Measurements from ENCODE around the gene CARD9. TPM values are rescaled to one million over a fixed set of nuclear protein-coding genes. Genes with fewer than 3 reads are reported as not detected.

CARD9 gene
- total RNA-seq, 1 experiment from 2014 or later = 1.1 TPM

DNA sequence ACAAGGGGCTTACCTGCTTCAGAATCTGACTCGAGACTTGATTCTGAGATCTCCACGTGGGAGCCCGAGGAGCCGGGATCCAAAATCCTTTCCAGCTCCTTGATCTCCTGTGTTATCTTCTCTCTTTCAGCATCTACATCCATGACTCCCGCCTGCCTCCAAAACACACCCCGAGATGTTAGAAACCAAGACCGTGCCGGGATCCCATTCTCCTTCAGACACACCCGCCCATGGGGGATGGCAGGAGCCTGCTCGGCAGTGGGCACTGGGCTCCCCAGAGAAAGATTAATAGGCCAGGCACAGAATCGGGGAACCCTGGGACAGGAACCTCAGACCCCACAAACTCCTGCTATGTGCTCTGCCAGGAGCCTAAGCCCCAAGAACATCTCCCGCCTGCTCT lies 24.8 kb upstream of the CARD9 start:
- CTCF ChIA-PET = interaction anchor here (1.4 kb wide), 1 partner anchor 52 kb away, joined by 3 read pairs; no protein-coding TSS in a partner anchor

DNA sequence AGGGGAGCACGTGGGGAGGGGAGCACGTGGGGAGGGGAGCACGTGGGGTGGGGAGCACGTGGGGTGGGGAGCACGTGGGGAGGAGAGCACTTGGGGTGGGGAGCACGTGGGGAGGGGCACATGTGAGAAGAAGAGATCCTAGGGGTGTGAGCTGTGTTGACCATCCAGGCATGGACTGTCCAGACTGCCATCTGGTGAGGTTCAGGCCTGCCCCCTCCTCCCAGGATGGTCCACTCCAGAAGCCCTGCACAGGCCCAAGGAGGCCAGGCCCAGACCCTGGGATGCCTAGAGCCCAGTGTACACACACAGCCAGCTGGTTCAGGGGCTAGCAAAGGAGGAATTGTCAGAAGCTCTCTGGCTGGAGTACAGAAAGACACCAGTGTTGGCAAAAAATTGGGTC lies 24.2 kb upstream of the CARD9 start:
- intact Hi-C loops (cut with micrococcal nuclease) = no loop called here
- H3K79me2 ChIP-seq (ENCODE audit: low read length) = peaks cover 23% of the 10 kb centered on the region
- H3K9ac ChIP-seq (ENCODE audit: low read length) = no peak overlapping the region
- CTCF ChIA-PET = no interaction called here
- H3K27me3 ChIP-seq (ENCODE audit: low read length) = no peaks in the 10 kb centered on the region
- POLR2A ChIA-PET (ENCODE audit: unreplicated experiment) = no interaction called here
- H3K9me3 ChIP-seq (ENCODE audit: low read length) = no peaks in the 10 kb centered on the region
- no TSS peak for BruUV-seq (replicated peaks)
- peaks cover 7% of the 10 kb centered on the region for H3K36me3 ChIP-seq (ENCODE audit: low read depth, low read length)
- H4K20me1 ChIP-seq (ENCODE audit: low read length) = no peaks in the 10 kb centered on the region
- no peak overlapping the region for H3K4me2 ChIP-seq (ENCODE audit: low read length)
- DNase-seq (no peak), ATAC-seq (no peak)
- no peaks in the 10 kb centered on the region for H3F3A ChIP-seq (ENCODE audit: low read length, unreplicated experiment)
- TF ChIP-seq, protein P1, sequence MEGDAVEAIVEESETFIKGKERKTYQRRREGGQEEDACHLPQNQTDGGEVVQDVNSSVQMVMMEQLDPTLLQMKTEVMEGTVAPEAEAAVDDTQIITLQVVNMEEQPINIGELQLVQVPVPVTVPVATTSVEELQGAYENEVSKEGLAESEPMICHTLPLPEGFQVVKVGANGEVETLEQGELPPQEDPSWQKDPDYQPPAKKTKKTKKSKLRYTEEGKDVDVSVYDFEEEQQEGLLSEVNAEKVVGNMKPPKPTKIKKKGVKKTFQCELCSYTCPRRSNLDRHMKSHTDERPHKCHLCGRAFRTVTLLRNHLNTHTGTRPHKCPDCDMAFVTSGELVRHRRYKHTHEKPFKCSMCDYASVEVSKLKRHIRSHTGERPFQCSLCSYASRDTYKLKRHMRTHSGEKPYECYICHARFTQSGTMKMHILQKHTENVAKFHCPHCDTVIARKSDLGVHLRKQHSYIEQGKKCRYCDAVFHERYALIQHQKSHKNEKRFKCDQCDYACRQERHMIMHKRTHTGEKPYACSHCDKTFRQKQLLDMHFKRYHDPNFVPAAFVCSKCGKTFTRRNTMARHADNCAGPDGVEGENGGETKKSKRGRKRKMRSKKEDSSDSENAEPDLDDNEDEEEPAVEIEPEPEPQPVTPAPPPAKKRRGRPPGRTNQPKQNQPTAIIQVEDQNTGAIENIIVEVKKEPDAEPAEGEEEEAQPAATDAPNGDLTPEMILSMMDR (conservative IDR thresholded peaks at IDR 0.05; ENCODE audit: low read depth, low read length) = no peak
- TF ChIP-seq EZH2phosphoT487 (IDR thresholded peaks at IDR 0.05; ENCODE audit: borderline replicate concordance, low read length) (no peak), EZH2 (IDR thresholded peaks at IDR 0.05; ENCODE audit: low read length, unreplicated experiment) (no peak)
- H2AFZ ChIP-seq (ENCODE audit: low read length) = no peak overlapping the region
- H3K9me2 ChIP-seq (replicated peaks; ENCODE audit: low read length) = no peaks in the 10 kb centered on the region
- peaks cover 12% of the 10 kb centered on the region for H3K4me1 ChIP-seq (ENCODE audit: insufficient read depth, low read length)
- no peak overlapping the region for H3K27ac ChIP-seq (ENCODE audit: low read length)
- H3K4me3 ChIP-seq (ENCODE audit: low read length) = no peak overlapping the region

More for the DNA sequence above, 24.8 kb upstream of the CARD9 start:
- peak overlapping the region; percentile 91; the same call in 1 of the 2 replicates for H3K4me3 ChIP-seq (ENCODE audit: low read length)
- no peaks in the 10 kb centered on the region for H3K9me3 ChIP-seq (ENCODE audit: low read length)
- H3K9ac ChIP-seq (ENCODE audit: low read length) = peak overlapping the region; percentile 82; the same call in 1 of the 2 replicates
- no peaks in the 10 kb centered on the region for H3K27me3 ChIP-seq (ENCODE audit: low read length)
- peaks cover 12% of the 10 kb centered on the region for H3K4me1 ChIP-seq (ENCODE audit: insufficient read depth, low read length)
- no peaks in the 10 kb centered on the region for H4K20me1 ChIP-seq (ENCODE audit: low read length)
- no peak overlapping the region for H2AFZ ChIP-seq (ENCODE audit: low read length)
- POLR2A ChIA-PET (ENCODE audit: unreplicated experiment) = no interaction called here
- no TSS peak for BruUV-seq (replicated peaks)
- no peaks in the 10 kb centered on the region for H3K9me2 ChIP-seq (replicated peaks; ENCODE audit: low read length)
- H3K27ac ChIP-seq (ENCODE audit: low read length) = no peak overlapping the region
- TF ChIP-seq EZH2phosphoT487 (IDR thresholded peaks at IDR 0.05; ENCODE audit: borderline replicate concordance, low read length) (no peak), EZH2 (IDR thresholded peaks at IDR 0.05; ENCODE audit: low read length, unreplicated experiment) (no peak)
- TF ChIP-seq, protein P1 (conservative IDR thresholded peaks at IDR 0.05; ENCODE audit: low read depth, low read length) = no peak
- intact Hi-C loops (cut with micrococcal nuclease) = no loop called here
- H3K79me2 ChIP-seq (ENCODE audit: low read length) = peaks cover 23% of the 10 kb centered on the region
- peaks cover 7% of the 10 kb centered on the region for H3K36me3 ChIP-seq (ENCODE audit: low read depth, low read length)
- H3F3A ChIP-seq (ENCODE audit: low read length, unreplicated experiment) = no peaks in the 10 kb centered on the region
- DNase-seq (no peak), ATAC-seq (no peak)
- H3K4me2 ChIP-seq (ENCODE audit: low read length) = peak overlapping the region; percentile 94

DNA sequence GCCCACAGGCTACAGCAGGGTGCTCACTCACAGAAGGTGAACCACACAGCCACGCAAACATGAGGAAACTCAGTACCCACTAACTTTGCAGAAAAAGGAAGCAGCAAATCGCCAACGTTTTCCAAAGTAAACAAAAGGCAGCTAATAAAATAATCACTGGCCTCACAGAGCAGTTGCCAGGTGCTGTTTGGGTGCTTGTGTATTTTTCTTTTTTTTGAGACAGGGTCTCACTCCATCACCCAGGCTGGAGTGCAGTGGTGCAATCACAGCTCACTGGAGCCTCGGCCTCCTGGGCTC lies 22.7 kb upstream of the CARD9 start:
- no peaks in the 10 kb centered on the region for H3K9me2 ChIP-seq (replicated peaks; ENCODE audit: low read length)
- no peak overlapping the region for H3K9ac ChIP-seq (ENCODE audit: low read length)
- no TSS peak for BruUV-seq (replicated peaks)
- DNase-seq (no peak), ATAC-seq (peak; percentile 6; the same call in 1 of the 2 replicates)
- H3K4me2 ChIP-seq (ENCODE audit: low read length) = no peak overlapping the region
- H3K9me3 ChIP-seq (ENCODE audit: low read length) = no peaks in the 10 kb centered on the region
- H3K4me3 ChIP-seq (ENCODE audit: low read length) = no peak overlapping the region
- H3K27me3 ChIP-seq (ENCODE audit: low read length) = no peaks in the 10 kb centered on the region
- peaks cover 23% of the 10 kb centered on the region for H3K79me2 ChIP-seq (ENCODE audit: low read length)
- no peaks in the 10 kb centered on the region for H4K20me1 ChIP-seq (ENCODE audit: low read length)
- peaks cover 12% of the 10 kb centered on the region for H3K4me1 ChIP-seq (ENCODE audit: insufficient read depth, low read length)
- peaks cover 7% of the 10 kb centered on the region for H3K36me3 ChIP-seq (ENCODE audit: low read depth, low read length)
- CTCF ChIA-PET = no interaction called here
- H3K27ac ChIP-seq (ENCODE audit: low read length) = no peak overlapping the region
- TF ChIP-seq EZH2 (IDR thresholded peaks at IDR 0.05; ENCODE audit: low read length, unreplicated experiment) (no peak), EZH2phosphoT487 (IDR thresholded peaks at IDR 0.05; ENCODE audit: borderline replicate concordance, low read length) (no peak)
- TF ChIP-seq, protein P1 (conservative IDR thresholded peaks at IDR 0.05; ENCODE audit: low read depth, low read length) = no peak
- POLR2A ChIA-PET (ENCODE audit: unreplicated experiment) = interaction anchor here (1.0 kb wide), 1 partner anchor 33 kb away, joined by 6 read pairs; no protein-coding TSS in a partner anchor
- intact Hi-C loops (cut with micrococcal nuclease) = no loop called here
- H3F3A ChIP-seq (ENCODE audit: low read length, unreplicated experiment) = no peaks in the 10 kb centered on the region
- H2AFZ ChIP-seq (ENCODE audit: low read length) = no peak overlapping the region
